HepG2 (cell line): Measurements from ENCODE around the gene ITGAX. TPM values are rescaled to one million over a fixed set of nuclear protein-coding genes. Genes with fewer than 3 reads are reported as not detected.

Experiments used
- BCL6 ChIP-seq: IDR thresholded peaks from 2 replicates; pipeline ENCODE4 v1.6.1; 2016; ENCODE audit warnings: missing genetic modification reagents, missing compliant biosample characterization
- FOXA3 ChIP-seq: IDR thresholded peaks from 2 replicates; pipeline ENCODE4 v1.6.1; 2016; ENCODE audit warnings: missing genetic modification reagents, missing compliant biosample characterization
- NCOA1 ChIP-seq: sonication (generic); formaldehyde crosslinking; IDR thresholded peaks from 2 replicates; pipeline ENCODE4 v1.9.0; 2021; ENCODE audit warnings: missing genetic modification reagents
- RERE ChIP-seq: IDR thresholded peaks from 2 replicates; pipeline ENCODE4 v1.6.1; 2016; ENCODE audit warnings: low read depth, missing genetic modification reagents, missing compliant biosample characterization
- TFDP2 ChIP-seq: sonication (generic); formaldehyde crosslinking; IDR thresholded peaks from 2 replicates; pipeline ENCODE4 v1.4.0; 2020; ENCODE audit warnings: missing genetic modification reagents
- ZNF572 ChIP-seq: sonication (generic); formaldehyde crosslinking; IDR thresholded peaks from 2 replicates; pipeline ENCODE4 v1.5.1; 2020; ENCODE audit warnings: mild to moderate bottlenecking, missing genetic modification reagents
- polyA plus RNA-seq, 8 experiments: library from polyadenylated mRNA; depleted of rRNA in 3 of 8; stranded (reverse) in 7 of 8; unstranded in 1 of 8; fragments of >200 nt; fragmentation: Illumina TruSeq in 4 of 8; extraction: Trizol in 4 of 8; gene quantifications; 2 replicates each; pipeline versions ENCODE4 v1.2.1 to v1.2.3, GENCODE V29; 2011 to 2016; ENCODE audit warnings: low read depth in 4 of 8, missing spikeins in 1 of 8, mixed read lengths in 1 of 8; ENCODE audit not compliant: insufficient read depth in 1 of 8
- total RNA-seq, 5 experiments: library from RNA; depleted of rRNA; stranded (reverse); fragments of >200 nt; fragmentation: Illumina TruSeq; extraction: Trizol; gene quantifications; 2 replicates each; pipeline ENCODE4 v1.2.3, GENCODE V29; 2016; ENCODE audit warnings: low read depth in 1 of 5
- TF ChIP-seq, protein P1 (sequence below), 2 experiments: sonication (generic) in 1 of 2; formaldehyde crosslinking in 1 of 2; IDR thresholded peaks; 2 replicates each; pipeline versions ENCODE4 v1.4.0 to v1.6.1; 2018 to 2020; ENCODE audit warnings: missing genetic modification reagents in 2 of 2, borderline replicate concordance in 1 of 2, low read depth in 1 of 2, mild to moderate bottlenecking in 1 of 2, missing biosample characterization in 1 of 2
- TF ChIP-seq, protein P2 (sequence below): sonication (generic); formaldehyde crosslinking; IDR thresholded peaks from 2 replicates; pipeline ENCODE4 v1.5.1; 2020; ENCODE audit warnings: missing genetic modification reagents, mild to moderate bottlenecking, borderline replicate concordance
- TF ChIP-seq, protein P3 (sequence below): sonication (generic); formaldehyde crosslinking; IDR thresholded peaks from 2 replicates; pipeline ENCODE4 v1.8.0; 2022; ENCODE audit warnings: mild to moderate bottlenecking, missing genetic modification reagents, borderline replicate concordance
- TF ChIP-seq, protein P4 (sequence below): IDR thresholded peaks from 2 replicates; pipeline ENCODE4 v1.4.0; 2020; ENCODE audit warnings: mild to moderate bottlenecking, missing genetic modification reagents
- TF ChIP-seq, protein P5 (sequence below): sonication (generic); IDR thresholded peaks from 2 replicates; pipeline ENCODE4 v1.6.1; 2016; ENCODE audit warnings: low read depth, borderline replicate concordance

Gene ITGAX
- total and polyA plus RNA-seq, 2 of the 13 experiments (the other 11 are each of a cell fraction or from before 2014, with no cell fraction given) = 0.32 TPM; not detected in 1

DNA sequence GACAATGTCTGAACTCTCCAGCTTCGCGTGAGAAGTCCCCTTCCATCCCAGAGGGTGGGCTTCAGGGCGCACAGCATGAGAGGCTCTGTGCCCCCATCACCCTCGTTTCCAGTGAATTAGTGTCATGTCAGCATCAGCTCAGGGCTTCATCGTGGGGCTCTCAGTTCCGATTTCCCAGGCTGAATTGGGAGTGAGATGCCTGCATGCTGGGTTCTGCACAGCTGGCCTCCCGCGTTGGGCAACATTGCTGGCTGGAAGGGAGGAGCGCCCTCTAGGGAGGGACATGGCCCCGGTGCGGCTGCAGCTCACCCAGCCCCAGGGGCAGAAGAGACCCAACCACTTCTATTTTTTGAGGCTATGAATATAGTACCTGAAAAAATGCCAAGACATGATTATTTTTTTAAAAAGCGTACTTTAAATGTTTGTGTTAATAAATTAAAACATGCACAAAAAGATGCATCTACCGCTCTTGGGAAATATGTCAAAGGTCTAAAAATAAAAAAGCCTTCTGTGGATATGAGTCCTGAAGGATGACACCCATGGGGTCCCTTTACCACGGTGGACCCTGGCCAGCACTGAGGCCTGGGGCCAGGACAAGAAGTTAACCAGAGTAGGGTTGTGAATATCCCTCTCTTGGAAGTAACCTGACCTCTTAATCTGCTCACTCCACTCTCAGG is 27.6 kb downstream of the ITGAX start (continued):
- TF ChIP-seq, protein P1, sequence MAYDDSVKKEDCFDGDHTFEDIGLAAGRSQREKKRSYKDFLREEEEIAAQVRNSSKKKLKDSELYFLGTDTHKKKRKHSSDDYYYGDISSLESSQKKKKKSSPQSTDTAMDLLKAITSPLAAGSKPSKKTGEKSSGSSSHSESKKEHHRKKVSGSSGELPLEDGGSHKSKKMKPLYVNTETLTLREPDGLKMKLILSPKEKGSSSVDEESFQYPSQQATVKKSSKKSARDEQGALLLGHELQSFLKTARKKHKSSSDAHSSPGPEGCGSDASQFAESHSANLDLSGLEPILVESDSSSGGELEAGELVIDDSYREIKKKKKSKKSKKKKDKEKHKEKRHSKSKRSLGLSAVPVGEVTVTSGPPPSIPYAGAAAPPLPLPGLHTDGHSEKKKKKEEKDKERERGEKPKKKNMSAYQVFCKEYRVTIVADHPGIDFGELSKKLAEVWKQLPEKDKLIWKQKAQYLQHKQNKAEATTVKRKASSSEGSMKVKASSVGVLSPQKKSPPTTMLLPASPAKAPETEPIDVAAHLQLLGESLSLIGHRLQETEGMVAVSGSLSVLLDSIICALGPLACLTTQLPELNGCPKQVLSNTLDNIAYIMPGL (CRISPR knock-in tag; IDR thresholded peaks at IDR 0.05; ENCODE audit: borderline replicate concordance in 1 of 2, low read depth in 1 of 2) = peak in 1 of 2 experiments; percentile 68; a peak in 2 of 4 replicates
- TF ChIP-seq, protein P2, sequence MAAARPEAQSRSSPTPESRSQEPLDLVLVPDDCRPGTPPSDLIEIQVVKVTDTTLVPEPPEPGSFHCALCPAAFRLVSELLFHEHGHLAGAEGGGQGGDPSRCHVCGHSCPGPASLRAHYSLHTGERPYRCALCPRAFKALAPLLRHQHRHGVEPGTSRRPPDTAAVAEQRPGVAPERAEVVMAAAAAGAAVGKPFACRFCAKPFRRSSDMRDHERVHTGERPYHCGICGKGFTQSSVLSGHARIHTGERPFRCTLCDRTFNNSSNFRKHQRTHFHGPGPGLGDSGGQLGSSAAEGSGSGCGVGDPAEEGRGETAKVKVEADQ = no peak
- no peak for TF ChIP-seq FOXA3 (CRISPR knock-in tag)
- TF ChIP-seq BCL6 (CRISPR knock-in tag) = 0 out of 2 replicates have a peak, but pooled peaks have one; percentile 28
- TF ChIP-seq, protein P3, sequence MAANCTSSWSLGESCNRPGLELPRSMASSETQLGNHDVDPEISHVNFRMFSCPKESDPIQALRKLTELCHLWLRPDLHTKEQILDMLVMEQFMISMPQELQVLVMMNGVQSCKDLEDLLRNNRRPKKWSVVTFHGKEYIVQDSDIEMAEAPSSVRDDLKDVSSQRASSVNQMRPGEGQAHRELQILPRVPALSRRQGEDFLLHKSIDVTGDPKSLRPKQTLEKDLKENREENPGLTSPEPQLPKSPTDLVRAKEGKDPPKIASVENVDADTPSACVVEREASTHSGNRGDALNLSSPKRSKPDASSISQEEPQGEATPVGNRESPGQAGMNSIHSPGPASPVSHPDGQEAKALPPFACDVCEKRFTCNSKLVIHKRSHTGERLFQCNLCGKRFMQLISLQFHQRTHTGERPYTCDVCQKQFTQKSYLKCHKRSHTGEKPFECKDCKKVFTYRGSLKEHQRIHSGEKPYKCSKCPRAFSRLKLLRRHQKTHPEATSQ (CRISPR knock-in tag) = no peak
- TF ChIP-seq ZNF572 (CRISPR knock-in tag) = no peak
- TF ChIP-seq, protein P4, sequence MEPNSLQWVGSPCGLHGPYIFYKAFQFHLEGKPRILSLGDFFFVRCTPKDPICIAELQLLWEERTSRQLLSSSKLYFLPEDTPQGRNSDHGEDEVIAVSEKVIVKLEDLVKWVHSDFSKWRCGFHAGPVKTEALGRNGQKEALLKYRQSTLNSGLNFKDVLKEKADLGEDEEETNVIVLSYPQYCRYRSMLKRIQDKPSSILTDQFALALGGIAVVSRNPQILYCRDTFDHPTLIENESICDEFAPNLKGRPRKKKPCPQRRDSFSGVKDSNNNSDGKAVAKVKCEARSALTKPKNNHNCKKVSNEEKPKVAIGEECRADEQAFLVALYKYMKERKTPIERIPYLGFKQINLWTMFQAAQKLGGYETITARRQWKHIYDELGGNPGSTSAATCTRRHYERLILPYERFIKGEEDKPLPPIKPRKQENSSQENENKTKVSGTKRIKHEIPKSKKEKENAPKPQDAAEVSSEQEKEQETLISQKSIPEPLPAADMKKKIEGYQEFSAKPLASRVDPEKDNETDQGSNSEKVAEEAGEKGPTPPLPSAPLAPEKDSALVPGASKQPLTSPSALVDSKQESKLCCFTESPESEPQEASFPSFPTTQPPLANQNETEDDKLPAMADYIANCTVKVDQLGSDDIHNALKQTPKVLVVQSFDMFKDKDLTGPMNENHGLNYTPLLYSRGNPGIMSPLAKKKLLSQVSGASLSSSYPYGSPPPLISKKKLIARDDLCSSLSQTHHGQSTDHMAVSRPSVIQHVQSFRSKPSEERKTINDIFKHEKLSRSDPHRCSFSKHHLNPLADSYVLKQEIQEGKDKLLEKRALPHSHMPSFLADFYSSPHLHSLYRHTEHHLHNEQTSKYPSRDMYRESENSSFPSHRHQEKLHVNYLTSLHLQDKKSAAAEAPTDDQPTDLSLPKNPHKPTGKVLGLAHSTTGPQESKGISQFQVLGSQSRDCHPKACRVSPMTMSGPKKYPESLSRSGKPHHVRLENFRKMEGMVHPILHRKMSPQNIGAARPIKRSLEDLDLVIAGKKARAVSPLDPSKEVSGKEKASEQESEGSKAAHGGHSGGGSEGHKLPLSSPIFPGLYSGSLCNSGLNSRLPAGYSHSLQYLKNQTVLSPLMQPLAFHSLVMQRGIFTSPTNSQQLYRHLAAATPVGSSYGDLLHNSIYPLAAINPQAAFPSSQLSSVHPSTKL (CRISPR knock-in tag) = 0 out of 2 replicates have a peak, but pooled peaks have one; percentile 14
- TF ChIP-seq, protein P5, sequence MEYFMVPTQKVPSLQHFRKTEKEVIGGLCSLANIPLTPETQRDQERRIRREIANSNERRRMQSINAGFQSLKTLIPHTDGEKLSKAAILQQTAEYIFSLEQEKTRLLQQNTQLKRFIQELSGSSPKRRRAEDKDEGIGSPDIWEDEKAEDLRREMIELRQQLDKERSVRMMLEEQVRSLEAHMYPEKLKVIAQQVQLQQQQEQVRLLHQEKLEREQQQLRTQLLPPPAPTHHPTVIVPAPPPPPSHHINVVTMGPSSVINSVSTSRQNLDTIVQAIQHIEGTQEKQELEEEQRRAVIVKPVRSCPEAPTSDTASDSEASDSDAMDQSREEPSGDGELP = peak; percentile 86
- TF ChIP-seq RERE (CRISPR knock-in tag) = no peak
- TF ChIP-seq TFDP2 (CRISPR knock-in tag) = 0 out of 2 replicates have a peak, but pooled peaks have one; percentile 46
- TF ChIP-seq NCOA1 = no peak
